HG03039 (cell line): ENCODE results near the gene CH25H.
A peak's percentile ranks its signal among the peaks of the same experiment; 100 is the strongest.
"Not testable (repeated sequence)": the region's sequence is repeated elsewhere in the genome, so short reads cannot be mapped to it uniquely, and the experiment has no call there.

Source experiments
- ATAC-seq: cut with Tn5 transposase; IDR thresholded peaks from one replicate; pipeline ENCODE4 v1.9.1; 2021; ENCODE audit warnings: mild to moderate bottlenecking, moderate library complexity; ENCODE audit not compliant: unreplicated experiment

The CH25H gene

GRCh38 chr10:89203237-89203636, 3.9 kb downstream of the CH25H start:
- ATAC-seq = no peak

GRCh38 chr10:89202033-89202425, 5.1 kb downstream of the CH25H start:
- ATAC-seq = no peak

- no peak for ATAC-seq
Observed at GRCh38 chr10:89201345-89202032, 5.6 kb downstream of the CH25H start.

GRCh38 chr10:89197473-89197872, 9.6 kb downstream of the CH25H start:
- no peak for ATAC-seq

GRCh38 chr10:89191301-89191700, 15.8 kb downstream of the CH25H start:
- not testable (repeated sequence) for ATAC-seq

- ATAC-seq = no peak
Observed at GRCh38 chr10:89189211-89189734, 17.8 kb downstream of the CH25H start.

GRCh38 chr10:89185658-89186057, 21.5 kb downstream of the CH25H start:
- ATAC-seq = no peak

- no peak for ATAC-seq
Observed at GRCh38 chr10:89184638-89185037, 22.5 kb downstream of the CH25H start.

GRCh38 chr10:89183571-89183970, 23.5 kb downstream of the CH25H start:
- no peak for ATAC-seq

- ATAC-seq = no peak
Observed at GRCh38 chr10:89182894-89183293, 24.2 kb downstream of the CH25H start.

GRCh38 chr10:89175816-89176215, 31.3 kb downstream of the CH25H start:
- no peak for ATAC-seq

- ATAC-seq = no peak
Observed at GRCh38 chr10:89173075-89173474, 34.0 kb downstream of the CH25H start.

- ATAC-seq = no peak
Observed at GRCh38 chr10:89171996-89172395, 35.1 kb downstream of the CH25H start.

GRCh38 chr10:89171263-89171872, 35.7 kb downstream of the CH25H start:
- ATAC-seq = no peak

GRCh38 chr10:89168354-89168900, 38.7 kb downstream of the CH25H start:
- not testable (repeated sequence) for ATAC-seq

GRCh38 chr10:89167915-89168314, 39.2 kb downstream of the CH25H start:
- no peak for ATAC-seq

GRCh38 chr10:89165923-89166322, 41.2 kb downstream of the CH25H start:
- no peak for ATAC-seq

- no peak for ATAC-seq
Observed at GRCh38 chr10:89164920-89165319, 42.2 kb downstream of the CH25H start.

GRCh38 chr10:89164080-89164479, 43.0 kb downstream of the CH25H start:
- ATAC-seq = peak; percentile 11

- peak; percentile 90 for ATAC-seq
Observed at GRCh38 chr10:89163265-89163995, 43.7 kb downstream of the CH25H start.

GRCh38 chr10:89162596-89162995, 44.5 kb downstream of the CH25H start:
- no peak for ATAC-seq
